Left cardiac atrium (tissue), 4 donors: Measurements from ENCODE around the gene ADAMTS1. TPM values are rescaled to one million over a fixed set of nuclear protein-coding genes. Genes with fewer than 3 reads are reported as not detected.

ENCODE experiments used
- ATAC-seq, 2 donors: fragments of 200-7000 bp; cut with Tn5 transposase; one replicate each; pipeline ENCODE4 v1.9.1; 2020; ENCODE audit warnings: mild to moderate bottlenecking in 2 of 2, moderate library complexity in 2 of 2
- DNase-seq: peaks from one replicate; pipeline ENCODE4 v3.0.0-alpha.2; 2020
- intact Hi-C, 2 donors: fragments of 100-400 bp; cut with DNase I; formaldehyde crosslinking; loops; one replicate each; pipeline versions ENCODE4 v1.14.1 to v1.15.1; 2022 to 2023
- total RNA-seq, 2 donors: library from RNA; stranded (reverse); fragmentation: NEBNext Ultra II Directional; extraction: Animal tissue kit (Norgen Biotek cat#: 25700); gene quantifications; one replicate each; pipeline ENCODE4 v1.2.1, GENCODE V29; 2021
- donor health status: DM: no; HTN: yes; CAD: no.
- donor health status: DM: no; HTN: yes; CAD: no; lungs with severe emphysema.
- donor health status: DM: yes; HTN: yes; CAD: no.
- donor health status: Dilated cardiomyopathy.

The ADAMTS1 gene
- total RNA-seq, 2 donors from 2014 or later, result 139 to 143 TPM

DNA sequence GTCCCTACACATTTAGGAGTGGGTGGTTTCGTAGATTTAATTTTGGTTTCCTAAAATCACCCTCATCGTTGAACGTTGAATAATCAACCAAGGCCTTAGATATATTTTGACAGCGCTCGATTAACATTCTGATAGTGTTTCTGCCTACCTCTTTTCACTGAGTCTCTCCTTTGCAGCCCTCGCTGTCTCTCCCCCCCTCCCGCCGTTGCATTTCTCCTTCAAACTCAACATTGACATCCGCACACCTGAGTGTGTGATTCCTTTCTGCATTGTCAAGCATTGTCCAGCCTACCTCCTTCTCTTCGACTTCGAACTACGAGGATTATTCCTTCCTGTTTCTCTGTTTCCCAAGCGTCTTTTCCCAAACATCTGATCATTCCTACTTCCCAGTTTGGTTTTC lies 1.8 kb upstream of the ADAMTS1 start:
- intact Hi-C loops, result loop anchor here in 1 of 2 donors (5.0 kb wide), 1 partner anchor 1785 kb away; no protein-coding TSS in a partner anchor
- ATAC-seq, result no peak
- no peak for DNase-seq

DNA sequence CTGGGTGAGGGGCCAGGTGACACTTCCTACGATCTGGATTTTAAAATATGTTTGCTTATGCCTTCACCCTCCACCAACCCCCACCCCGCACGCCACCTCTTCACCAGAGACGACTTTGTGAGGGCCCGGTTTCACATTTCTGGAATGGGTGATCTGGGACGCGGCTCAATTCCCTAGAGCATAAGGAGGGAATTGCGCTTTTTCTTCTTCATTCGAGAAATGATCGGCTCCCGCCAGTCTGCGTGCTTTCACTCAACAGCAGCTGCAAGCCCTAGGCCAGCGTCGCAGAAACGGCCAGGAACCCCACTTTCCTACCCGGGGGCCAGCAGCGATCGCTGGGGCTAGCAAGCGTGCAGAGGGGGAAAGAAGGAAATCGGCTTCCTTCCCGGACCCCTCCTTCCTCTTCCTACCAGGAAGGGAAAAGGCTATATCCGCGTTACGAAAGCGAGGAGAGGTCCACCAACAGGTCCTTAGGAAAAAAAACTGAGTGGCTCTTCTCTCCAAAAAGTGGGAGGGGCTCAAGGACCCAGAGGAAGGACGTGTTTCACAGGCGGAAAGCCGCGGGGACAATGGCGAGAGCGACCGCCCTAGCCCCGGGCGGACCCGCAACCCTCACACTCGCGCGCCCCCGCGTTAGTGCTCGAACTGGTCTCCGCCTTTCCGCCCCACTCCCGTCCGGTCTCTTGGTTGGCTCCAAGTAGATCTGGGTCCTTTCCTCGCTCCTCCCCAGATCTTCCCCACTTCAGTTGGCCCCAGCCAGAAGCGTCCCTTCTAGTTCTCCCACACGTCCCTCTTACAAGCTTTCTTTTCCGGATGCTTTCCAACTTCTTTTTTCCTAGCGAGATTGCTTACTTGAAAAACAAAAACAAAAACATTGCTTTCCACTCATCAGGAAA lies 1.1 kb upstream of the ADAMTS1 start:
- ATAC-seq (peak; percentile 43 to 57), DNase-seq (peak; percentile 92)
- intact Hi-C loops, result loop anchor here in 1 of 2 donors (5.0 kb wide), 1 partner anchor 1786 kb away; no protein-coding TSS in a partner anchor

DNA sequence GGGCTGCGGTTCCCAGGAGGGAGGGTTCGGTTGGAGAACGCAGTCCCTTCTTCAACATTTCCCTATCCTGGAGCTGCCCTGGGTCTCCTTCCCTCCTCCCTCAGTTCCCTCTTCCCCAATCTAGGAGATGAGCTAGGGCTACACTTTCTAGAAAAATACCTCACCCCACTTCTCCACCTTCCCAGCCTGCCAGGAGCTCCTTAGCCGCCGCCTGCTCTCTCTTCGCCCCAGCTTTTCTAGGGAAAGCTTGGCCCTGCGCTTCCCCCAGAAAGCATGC lies 488 bp upstream of the ADAMTS1 start:
- intact Hi-C loops, result loop anchor here in 1 of 2 donors (2.0 to 5.0 kb wide), 2 partner anchors 75 to 1787 kb away; no protein-coding TSS in a partner anchor
- no peak for DNase-seq
- peak in 1 of 2 donors; percentile 4 for ATAC-seq

DNA sequence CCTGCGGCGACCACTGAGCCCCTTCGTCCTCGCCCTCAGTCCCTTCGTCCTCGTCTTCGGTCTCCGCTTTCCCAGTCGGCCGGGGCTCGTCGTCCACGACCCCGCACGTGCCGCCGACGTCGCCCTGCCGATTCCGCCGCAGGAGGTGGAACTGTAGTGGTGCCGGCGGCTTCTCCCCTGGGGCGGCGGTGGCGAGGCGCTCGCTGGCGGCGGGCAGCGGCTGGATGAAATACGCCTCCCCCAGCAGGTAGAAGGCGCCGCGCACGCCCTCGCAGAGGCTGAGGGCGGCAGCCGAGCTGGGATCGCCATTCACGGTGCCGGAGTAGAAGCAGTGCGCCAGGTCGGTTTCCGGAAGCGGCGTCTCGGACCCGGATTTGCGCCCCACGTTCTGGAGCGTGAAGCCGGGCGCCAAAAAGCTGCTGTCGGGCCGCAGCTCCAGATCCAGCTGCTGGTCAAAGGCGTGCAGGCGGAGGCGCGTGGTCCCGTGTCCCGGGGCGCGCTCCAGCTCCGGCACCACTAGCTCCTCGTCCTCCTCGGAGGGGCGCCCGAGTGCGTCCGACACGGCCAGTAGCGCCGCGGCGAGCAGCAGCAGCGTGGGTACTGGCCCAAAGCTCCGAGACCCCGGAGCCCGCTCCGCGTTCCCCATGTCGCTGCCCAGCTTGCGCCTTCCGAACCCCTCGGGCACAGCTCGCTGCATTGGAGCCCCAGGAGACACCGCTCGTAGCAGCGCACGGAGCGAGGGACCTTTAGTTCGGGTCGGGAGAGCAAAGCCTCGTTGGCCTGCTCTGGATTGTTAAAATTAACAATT lies 747 bp downstream of the ADAMTS1 start:
- DNase-seq (peak; percentile 72), ATAC-seq (peak; percentile 36 to 45)
- intact Hi-C loops, result loop anchor here (2.0 to 5.0 kb wide), 3 partner anchors 67 to 1788 kb away; no protein-coding TSS in a partner anchor

DNA sequence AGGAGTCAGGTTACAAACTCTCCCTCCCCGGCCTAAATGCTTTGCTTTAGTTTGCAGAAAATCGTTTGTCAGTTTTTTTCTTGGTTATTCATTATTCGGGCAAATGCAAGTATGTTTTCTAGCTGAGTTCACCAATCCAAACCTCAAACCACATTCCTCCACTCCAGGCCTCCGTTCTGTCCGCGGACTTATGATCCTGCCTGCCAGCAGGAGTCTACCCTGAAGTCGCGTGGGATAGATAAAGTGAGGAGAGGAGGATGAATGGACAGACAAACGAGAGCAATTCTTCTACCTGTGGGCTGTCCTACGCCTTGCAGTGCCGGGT lies 1.3 kb downstream of the ADAMTS1 start:
- intact Hi-C loops, result loop anchor here (2.0 to 5.0 kb wide), 2 partner anchors 67 to 73 kb away; no protein-coding TSS in a partner anchor
- ATAC-seq, result no peak
- DNase-seq, result no peak

DNA sequence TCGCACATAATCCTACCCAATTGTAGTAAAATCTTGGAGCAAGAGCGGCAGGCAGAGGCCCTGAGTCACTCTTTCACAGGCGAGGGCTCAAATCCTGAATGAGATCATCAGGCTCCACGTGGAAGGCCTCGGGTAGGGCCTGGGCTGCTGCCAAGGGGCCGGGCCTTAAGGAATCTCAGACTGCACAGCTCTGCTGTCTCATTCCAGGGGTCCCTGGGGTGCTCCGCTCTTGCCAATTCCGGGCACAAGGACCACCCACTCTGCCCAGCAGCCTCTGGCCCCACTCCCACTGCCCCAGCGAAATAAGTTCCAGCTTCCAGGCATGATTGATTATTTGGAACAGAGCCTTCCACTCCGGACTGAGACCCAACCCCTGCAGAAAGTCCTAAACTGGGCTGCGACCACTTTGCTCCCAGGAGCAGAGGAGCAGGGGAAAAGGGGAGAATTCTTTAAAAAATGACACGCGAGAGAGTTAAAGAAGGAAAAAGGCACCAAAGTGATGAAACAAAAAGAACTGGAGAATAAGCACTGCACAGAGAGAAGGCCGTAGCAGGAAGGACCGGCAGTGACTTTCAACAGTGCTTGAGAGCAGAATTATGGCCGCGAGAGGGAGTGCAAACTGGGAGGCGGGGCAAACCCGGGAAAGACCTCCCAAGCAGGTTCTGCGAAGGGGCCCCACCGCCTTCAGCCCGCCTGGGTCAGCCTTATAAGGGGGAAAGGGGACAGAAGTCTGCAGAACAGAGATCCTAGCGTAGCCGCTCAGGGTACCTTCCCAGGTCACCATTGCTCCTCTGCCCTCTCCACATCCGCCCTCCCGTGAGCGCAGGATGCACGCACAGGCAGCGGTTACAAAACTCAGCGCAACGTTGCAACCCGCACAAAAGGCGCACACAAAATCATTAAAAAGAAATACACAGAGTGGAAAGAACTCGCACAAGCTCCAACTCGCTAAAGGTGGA lies 2.0 kb downstream of the ADAMTS1 start:
- peak; percentile 51 to 62 for ATAC-seq
- peak; percentile 93 for DNase-seq
- intact Hi-C loops, result loop anchor here in 1 of 2 donors (5.0 kb wide), 1 partner anchor 66 kb away; no protein-coding TSS in a partner anchor

DNA sequence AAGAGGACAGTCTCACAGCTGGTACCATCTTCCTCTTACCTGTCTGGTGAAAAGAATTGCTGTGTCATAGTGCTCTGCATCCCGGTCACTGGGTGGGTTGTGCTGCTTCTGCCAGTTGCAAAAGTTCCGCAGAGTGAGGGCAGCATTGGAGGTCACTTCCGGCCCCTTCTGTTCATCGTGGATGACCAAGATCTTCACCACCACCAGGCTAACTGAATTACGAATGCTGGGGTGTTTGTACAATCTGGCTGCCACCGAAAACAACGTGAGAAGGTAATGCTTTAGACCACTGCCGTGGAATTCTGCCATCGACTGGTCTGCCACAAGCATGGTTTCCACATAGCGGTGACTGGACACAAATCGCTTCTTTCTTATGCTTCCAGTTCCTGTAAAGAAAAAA lies 2.9 kb downstream of the ADAMTS1 start:
- no peak for DNase-seq
- ATAC-seq, result no peak
- intact Hi-C loops, result loop anchor here in 1 of 2 donors (5.0 kb wide), 1 partner anchor 65 kb away; no protein-coding TSS in a partner anchor

DNA sequence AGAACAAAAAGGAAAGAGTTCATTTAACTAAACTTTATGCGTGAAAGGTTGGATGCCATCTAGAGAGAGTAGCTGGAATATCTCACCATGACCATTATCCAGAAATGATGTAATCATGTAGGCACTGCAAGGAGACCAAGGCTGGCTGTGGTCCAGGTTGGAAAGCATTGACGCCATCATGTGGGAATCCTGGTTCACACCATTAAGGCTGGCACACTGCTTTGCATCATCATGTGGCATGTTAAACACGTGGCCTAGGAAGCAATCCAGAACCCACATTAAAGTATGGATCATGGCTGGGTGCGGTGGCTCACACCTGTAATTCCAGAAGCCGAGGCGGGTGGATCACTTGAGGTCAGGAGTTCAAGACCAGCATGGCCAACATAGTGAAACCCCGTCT lies 4.3 kb downstream of the ADAMTS1 start:
- intact Hi-C loops, result loop anchor here in 1 of 2 donors (5.0 kb wide), 1 partner anchor 64 kb away; no protein-coding TSS in a partner anchor
- DNase-seq, result peak; percentile 81
- ATAC-seq, result no peak

DNA sequence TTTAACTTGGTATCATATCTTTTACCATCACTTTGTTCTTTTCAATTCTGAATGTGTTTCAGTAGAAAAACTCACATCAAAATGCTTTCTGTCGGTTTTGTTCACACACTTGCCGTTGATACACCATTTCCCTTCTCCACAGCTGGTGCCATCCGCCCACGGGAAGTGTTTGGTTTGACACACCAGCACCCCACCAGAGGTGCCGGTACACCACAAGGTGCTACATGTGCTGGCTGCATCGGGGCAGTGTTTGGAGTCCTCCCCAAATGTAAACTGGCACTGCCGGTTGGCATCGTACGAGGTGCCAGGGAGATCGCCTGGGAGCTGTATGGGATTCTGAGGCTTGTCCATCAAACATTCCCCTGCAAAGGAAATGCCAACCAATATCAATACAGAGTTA lies 5.0 kb downstream of the ADAMTS1 start:
- DNase-seq (peak; percentile 34), ATAC-seq (no peak)
- intact Hi-C loops, result loop anchor here in 1 of 2 donors (5.0 kb wide), 1 partner anchor 63 kb away; no protein-coding TSS in a partner anchor

DNA sequence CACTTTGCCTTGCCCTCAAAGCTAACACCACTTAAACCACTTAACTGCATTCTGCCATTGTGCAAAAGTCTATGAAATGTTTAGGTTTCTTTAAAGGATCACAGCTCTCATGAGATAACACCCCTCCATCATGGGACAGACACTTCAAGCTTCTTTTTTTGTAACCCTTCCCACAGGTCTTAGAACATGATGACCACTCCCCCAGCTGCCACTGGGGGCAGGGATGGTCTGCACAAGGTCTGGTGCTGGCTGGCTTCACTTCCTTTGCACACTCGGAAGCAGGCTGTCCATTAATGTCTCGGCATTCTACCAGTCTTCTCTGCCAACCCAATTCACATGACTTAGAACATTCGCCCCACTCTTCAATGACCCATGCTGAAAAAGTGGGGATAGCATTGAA lies 7.7 kb downstream of the ADAMTS1 start:
- intact Hi-C loops, result no loop called here
- DNase-seq (no peak), ATAC-seq (no peak)

DNA sequence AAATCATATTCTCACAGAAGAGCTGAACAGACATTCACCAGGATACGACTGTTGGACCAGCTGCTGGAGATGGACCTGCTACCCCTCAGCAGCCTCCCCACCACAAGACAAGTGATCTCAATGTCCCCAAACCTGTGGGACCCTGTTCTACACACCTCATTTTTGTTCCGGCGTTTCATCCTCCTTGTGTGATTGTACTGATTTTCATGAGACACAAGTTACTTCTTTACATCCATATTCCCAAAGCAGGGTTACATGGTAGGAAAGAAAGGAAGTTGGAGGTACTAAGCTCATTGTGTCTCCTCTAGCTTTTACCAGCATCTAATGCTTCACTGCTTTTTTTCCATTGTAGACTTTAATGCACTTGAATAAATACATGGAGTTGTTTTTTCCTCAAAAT lies 8.7 kb downstream of the ADAMTS1 start:
- DNase-seq, result no peak
- intact Hi-C loops, result no loop called here
- ATAC-seq, result no peak

DNA sequence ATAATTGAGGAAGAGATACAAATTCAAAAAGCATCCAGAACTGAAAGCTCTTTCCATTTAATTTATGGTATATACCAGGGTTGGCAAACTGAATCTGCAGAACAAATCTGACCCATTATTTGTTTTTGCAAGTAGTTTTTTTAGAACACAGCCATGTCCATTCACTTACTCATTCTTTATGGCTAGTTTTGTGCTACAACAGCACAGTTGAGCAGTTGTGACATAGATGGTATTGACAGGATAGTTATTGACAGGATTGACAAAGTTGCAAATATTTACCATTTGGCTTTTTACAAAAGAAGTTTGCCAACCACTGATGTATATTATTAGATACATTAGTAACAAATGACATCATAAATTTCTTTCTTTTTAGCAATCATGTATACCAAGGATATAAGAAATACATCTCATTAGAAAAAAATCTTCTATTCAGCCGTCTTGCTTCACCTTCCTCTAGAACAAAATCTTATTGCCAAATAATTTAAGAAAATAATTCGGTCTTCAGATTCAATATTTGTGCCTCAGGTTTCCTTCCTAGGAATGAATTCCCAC lies 9.4 kb downstream of the ADAMTS1 start:
- ATAC-seq, result no peak
- intact Hi-C loops, result no loop called here
- DNase-seq, result no peak

DNA sequence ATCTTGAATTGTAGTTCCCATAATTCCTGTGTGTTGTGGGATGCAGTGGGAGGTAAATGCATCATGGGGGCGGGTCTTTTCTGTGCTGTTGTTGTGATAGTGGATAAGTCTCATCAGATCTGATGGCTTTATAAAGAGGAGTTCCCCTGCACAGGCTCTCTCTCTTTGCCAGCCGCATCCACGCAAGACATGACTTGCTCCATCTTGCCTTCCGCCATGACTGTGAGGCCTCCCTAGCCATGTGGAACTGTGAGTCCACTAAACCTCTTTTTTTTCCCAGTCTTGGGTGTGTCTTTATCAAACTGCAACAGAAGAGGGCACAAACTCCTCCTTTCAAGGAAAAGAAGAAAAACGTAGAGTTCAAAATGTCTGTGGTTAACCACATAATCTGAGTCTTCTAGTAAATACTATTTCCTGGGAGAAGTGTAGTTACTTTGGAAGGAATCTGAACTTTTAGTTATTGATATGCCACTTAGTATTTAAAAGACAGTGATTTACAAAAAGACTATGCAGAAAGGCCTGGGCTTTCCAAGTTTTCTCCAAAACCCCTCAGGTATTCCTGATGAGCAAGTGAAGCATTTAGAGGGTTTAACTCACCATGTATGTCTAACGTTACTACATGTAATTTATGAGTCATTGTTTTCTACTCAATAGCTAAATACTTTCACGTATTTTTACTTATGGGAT lies 10.0 kb downstream of the ADAMTS1 start:
- ATAC-seq, result peak in 1 of 2 donors; percentile 8
- no peak for DNase-seq
- intact Hi-C loops, result no loop called here

DNA sequence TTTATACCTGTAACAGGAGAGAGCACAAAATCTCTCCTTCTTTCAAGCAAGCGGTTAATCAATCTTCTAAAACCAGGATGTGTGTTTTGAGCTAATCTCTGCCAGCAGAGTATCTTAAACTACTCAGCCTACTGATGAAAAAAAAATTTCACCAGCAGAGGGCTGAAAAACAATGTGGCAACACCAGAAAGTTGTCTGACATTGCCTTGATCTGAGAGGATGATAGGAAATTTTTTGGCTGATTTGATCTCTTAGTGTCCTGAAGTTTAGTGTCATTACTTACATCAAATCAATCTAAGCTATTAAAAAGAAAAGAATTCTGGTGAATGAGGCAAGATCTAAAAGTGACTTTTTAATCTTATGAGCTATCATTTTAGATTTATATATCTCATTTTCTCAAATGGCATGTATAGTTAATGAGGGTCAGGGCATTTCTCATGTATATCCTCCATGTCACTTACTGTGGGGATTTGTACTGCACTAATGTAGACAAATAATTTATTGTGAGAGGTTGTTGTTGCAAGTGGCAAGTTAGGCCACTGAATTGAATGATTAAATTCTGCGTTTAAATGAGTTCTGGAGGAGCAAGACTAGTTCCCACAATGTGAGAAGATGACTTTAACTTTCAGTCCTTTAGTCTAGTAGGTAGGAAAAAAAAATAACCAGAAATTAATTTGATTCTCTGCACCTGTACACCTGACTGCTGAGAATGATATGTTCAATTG lies 10.9 kb downstream of the ADAMTS1 start:
- DNase-seq (no peak), ATAC-seq (peak in 1 of 2 donors; percentile 8)
- intact Hi-C loops, result no loop called here

DNA sequence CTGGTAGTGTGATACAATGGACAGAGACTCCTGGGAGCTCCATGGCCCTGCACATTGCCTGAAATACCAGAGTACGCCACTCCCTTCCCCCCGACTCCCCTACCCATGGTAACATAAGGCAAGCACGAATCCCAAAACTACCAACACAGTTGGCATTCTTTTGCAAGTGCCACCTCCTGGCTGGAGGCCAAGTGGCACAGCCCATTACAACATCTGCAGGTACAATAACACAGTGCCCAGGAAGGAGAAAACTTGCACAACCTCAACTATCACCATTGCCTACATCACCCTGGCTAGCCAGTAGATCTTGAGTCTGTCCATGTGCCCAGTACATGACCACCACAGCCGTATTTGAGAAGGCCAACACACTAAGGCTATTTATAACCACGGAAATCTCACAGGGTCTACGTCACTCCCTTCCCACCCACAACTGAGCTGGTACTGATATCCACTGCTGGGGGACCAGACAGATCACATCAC lies 11.7 kb downstream of the ADAMTS1 start:
- ATAC-seq (peak; percentile 64), DNase-seq (no peak)
- intact Hi-C loops, result no loop called here

DNA sequence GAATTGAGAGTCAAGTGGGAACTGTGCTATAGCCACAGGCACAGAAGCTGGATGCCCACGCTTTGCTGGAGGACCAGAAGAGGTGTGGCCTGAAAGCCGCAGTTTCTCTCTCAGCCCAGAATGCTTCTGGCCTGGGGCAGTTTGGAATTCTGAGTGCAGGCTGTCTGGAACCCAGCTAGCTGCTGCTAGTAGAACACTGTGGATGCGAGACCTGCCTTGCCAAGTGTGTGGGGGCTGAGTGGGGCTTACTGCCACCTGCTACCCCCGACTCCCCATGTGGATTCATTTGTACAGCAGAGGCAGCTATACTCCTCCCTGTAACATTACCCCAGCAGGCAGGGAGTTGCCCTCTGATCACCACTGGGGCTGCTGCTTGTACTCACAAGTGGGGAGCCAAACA lies 12.2 kb downstream of the ADAMTS1 start:
- peak in 1 of 2 donors; percentile 5 for ATAC-seq
- DNase-seq, result no peak
- intact Hi-C loops, result no loop called here

DNA sequence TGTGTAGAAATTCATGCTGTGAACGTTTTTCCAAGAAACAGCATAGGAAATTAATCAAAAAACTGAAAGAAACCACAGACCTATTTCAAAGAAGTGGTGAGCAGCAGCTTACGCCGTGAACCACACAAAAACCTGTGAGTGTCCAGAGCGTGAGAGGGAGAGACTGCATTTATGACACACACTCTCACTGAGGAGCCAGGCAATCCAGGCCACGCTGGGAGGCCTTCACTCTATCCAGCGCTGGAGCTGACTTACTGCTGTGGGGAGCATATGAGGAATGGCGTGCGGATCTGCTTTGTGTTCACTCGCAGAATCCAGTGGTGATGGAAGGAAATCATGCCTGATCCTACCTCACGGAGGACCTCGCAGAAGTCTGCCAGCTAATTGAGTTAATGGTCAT lies 12.7 kb downstream of the ADAMTS1 start:
- DNase-seq (no peak), ATAC-seq (peak in 1 of 2 donors; percentile 4)
- intact Hi-C loops, result no loop called here
